Cardiac muscle cell (in vitro differentiated cells and primary cell): ENCODE measurements around the gene GAB2. TPM values are rescaled to one million over a fixed set of nuclear protein-coding genes. Genes with fewer than 3 reads are reported as not detected.

ENCODE experiments used
- DNase-seq, 2 donors: peaks; one replicate each; pipeline versions ENCODE4 v3.0.0 to v3.0.0-alpha.2; 2010 to 2017; ENCODE audit warnings: low read depth in 1 of 2, low spot score in 1 of 2
- H3K27ac ChIP-seq: fragments of 200-600 bp; sonication (generic); 2 replicates; pipeline ENCODE4 v1.5.1; 2016
- H3K27me3 ChIP-seq: fragments of 200-600 bp; sonication (generic); 2 replicates; pipeline ENCODE4 v1.6.0; 2016; ENCODE audit warnings: control low read depth
- H3K36me3 ChIP-seq: fragments of 200-600 bp; sonication (generic); 2 replicates; pipeline ENCODE4 v1.5.1; 2016; ENCODE audit warnings: control low read depth
- H3K4me1 ChIP-seq: fragments of 200-600 bp; sonication (generic); 2 replicates; pipeline ENCODE4 v1.8.1; 2017; ENCODE audit warnings: low read depth, mild to moderate bottlenecking, mixed run types
- H3K4me3 ChIP-seq: fragments of 200-600 bp; sonication (generic); 2 replicates; pipeline ENCODE4 v1.5.1; 2016; ENCODE audit warnings: mild to moderate bottlenecking
- H3K9me3 ChIP-seq: fragments of 200-600 bp; sonication (generic); 2 replicates; pipeline ENCODE4 v1.5.1; 2017; ENCODE audit warnings: low read depth, mild to moderate bottlenecking, control low read depth
- polyA plus RNA-seq: library from polyadenylated mRNA; unstranded; fragments of >200 nt; fragmentation: Nextera tagmentation; extraction: Ambion mirVana; gene quantifications from 2 replicates; pipeline ENCODE4 v1.2.1, GENCODE V29; 2016
- total RNA-seq: library from RNA; depleted of rRNA; stranded (reverse); fragments of >200 nt; gene quantifications from 2 replicates; pipeline ENCODE4 v1.2.3, GENCODE V29; 2016
- TF ChIP-seq, protein P1 (sequence below): IDR thresholded peaks from 2 replicates; pipeline ENCODE4 v1.5.1; 2012; ENCODE audit warnings: low read depth, mild to moderate bottlenecking, low read length

The GAB2 gene
- total and polyA plus RNA-seq, 2 experiments from 2014 or later = 5.3 to 18.0 TPM

DNA sequence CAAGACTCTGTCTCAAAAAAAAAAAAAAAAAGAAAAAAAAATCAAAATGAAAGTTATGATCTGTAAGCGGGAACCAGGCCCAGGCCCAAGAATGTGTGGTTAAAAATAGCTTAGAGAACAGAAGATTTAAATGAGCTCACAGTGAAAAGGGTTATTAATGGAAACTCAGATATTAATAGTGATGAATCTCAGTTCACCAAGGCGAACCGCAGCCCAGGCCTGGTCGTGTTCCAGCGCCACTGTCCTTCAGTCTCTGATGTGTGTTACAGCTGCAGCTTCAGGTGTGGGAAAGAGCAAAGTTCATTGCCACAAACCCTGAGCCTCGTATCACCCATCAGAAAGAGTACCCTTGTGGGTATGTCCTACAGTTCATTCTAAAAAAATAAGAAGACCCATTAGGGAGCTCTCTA, 107.1 kb downstream of the GAB2 start:
- peaks cover 14% of the 10 kb centered on the region for H3K4me1 ChIP-seq
- DNase-seq = peak in 1 of 2 donors; percentile 62
- TF ChIP-seq, protein P1, sequence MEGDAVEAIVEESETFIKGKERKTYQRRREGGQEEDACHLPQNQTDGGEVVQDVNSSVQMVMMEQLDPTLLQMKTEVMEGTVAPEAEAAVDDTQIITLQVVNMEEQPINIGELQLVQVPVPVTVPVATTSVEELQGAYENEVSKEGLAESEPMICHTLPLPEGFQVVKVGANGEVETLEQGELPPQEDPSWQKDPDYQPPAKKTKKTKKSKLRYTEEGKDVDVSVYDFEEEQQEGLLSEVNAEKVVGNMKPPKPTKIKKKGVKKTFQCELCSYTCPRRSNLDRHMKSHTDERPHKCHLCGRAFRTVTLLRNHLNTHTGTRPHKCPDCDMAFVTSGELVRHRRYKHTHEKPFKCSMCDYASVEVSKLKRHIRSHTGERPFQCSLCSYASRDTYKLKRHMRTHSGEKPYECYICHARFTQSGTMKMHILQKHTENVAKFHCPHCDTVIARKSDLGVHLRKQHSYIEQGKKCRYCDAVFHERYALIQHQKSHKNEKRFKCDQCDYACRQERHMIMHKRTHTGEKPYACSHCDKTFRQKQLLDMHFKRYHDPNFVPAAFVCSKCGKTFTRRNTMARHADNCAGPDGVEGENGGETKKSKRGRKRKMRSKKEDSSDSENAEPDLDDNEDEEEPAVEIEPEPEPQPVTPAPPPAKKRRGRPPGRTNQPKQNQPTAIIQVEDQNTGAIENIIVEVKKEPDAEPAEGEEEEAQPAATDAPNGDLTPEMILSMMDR = no peak
- no peaks in the 10 kb centered on the region for H3K36me3 ChIP-seq
- H3K4me3 ChIP-seq = no peak overlapping the region
- no peak overlapping the region for H3K27ac ChIP-seq
- H3K27me3 ChIP-seq = no peaks in the 10 kb centered on the region
- no peaks in the 10 kb centered on the region for H3K9me3 ChIP-seq

DNA sequence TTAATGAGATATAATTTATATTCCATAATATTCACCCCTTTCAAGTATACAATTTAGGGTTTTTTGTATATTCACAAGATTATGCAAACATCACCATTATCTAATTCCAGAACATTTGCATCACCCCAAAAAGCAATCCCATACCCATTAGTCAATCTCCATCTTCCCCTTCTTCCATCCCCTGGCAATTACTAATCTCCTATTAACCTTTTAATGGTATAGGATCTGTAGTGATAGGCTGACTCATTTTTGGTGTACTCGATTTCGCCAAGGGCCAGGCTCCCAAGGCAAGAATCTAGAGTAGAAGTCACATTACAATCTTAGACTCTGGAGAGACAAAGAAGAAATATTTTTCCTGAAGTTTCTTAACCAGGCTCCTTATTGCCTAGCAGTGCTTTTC, 113.4 kb downstream of the GAB2 start:
- Histone ChIP-seq H3K36me3 (peaks cover 3% of the 10 kb centered on the region), H3K9me3 (no peaks in the 10 kb centered on the region), H3K4me1 (no peaks in the 10 kb centered on the region), H3K4me3 (no peak overlapping the region), H3K27ac (no peak overlapping the region), H3K27me3 (no peaks in the 10 kb centered on the region)
- no peak for DNase-seq
- TF ChIP-seq, protein P1 = no peak

- Histone ChIP-seq H3K27ac (no peak overlapping the region), H3K9me3 (no peaks in the 10 kb centered on the region), H3K27me3 (no peaks in the 10 kb centered on the region), H3K4me3 (no peak overlapping the region), H3K36me3 (peaks cover 3% of the 10 kb centered on the region), H3K4me1 (no peaks in the 10 kb centered on the region)
- TF ChIP-seq, protein P1 = no peak
- no peak for DNase-seq
These were observed 117.3 kb downstream of the GAB2 start for GRCh38 chr11:78300108-78300839.

DNA sequence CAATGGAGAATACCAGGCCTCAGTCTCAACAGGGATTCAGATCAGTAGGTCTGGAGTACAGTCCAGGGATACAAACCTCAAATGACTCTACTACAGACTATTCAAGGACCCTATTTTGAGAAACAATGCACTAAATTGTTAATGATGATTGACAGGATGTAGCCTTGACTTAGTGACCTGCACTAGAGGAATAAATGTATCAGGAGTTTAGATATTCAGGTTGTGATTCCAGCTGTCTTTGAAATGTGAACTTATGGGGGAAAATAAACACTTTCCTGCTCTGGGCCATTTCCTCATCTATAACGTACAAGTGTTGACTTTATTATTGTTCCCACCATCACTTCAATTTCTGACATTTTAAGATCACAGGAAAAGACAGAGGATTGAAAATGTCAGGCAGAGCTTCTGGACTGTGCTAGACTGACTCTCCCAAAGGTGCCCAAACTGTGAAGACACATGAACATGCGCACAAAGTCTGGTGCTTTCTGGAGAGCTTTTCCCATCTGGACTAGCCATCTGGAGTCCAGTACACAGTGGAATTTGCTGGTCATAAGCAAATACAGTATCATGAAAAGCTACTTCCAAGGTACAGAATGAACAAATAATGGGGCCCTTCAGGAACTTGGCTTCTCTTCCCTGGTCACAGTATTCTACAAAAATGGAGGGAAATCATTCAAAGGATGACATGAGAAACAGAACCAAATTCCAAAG, 118.5 kb downstream of the GAB2 start:
- H3K4me3 ChIP-seq = no peak overlapping the region
- no peak for DNase-seq
- H3K27ac ChIP-seq = no peak overlapping the region
- H3K4me1 ChIP-seq = no peaks in the 10 kb centered on the region
- H3K9me3 ChIP-seq = no peaks in the 10 kb centered on the region
- H3K27me3 ChIP-seq = no peaks in the 10 kb centered on the region
- TF ChIP-seq, protein P1 = no peak
- peaks cover 3% of the 10 kb centered on the region for H3K36me3 ChIP-seq

- Histone ChIP-seq H3K27ac (no peak overlapping the region), H3K9me3 (no peaks in the 10 kb centered on the region), H3K36me3 (peaks cover 3% of the 10 kb centered on the region), H3K4me1 (no peaks in the 10 kb centered on the region), H3K4me3 (no peak overlapping the region), H3K27me3 (no peaks in the 10 kb centered on the region)
- no peak for DNase-seq
- TF ChIP-seq, protein P1 = no peak
These were observed 119.3 kb downstream of the GAB2 start for GRCh38 chr11:78298291-78298771.
